ENCODE measurements around the gene TLX2.

The TLX2 gene

DNA sequence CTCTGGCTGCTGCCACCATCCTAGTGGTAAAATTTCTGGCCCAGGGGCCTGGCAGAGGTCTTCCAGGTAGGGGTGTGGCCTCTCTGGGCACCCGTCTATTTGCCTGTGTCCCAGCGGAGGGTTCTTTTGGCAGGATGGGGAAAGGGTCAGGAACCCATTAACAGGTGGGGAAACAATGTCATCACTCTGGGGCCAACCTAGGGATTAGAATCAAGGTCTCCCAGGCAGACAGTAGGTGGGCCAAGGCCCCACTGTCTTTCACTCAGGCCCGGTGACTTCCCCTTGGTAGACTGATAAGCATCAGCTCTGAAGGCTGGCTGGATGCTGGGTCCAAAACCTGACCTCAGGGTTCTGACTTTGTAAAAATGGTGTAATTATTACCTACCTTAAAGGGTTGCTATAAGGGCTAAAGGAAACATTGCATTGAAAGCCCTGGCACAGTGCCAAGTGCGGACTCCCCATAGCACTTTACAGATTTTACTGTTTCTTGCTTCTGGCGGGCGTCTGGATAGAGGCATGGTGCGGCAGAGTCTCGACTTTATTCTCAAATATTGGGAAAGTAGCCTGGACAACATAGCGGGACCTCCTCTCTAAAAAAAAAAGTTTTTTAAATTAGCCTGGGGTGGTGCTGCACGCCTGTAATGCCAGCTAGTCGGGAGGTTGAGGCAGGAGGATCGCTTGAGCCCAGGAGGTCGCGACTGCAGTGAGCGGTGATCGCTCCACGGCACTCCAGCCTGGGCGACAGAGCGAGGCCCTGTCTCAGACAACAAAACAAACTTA lies 17.1 kb upstream of the TLX2 start:
- DNase-seq = no peak

GRCh38 chr2:74497777-74498499 lies 16.3 kb upstream of the TLX2 start:
- peak; percentile 15 to 31 for DNase-seq

GRCh38 chr2:74498500-74499266 lies 15.6 kb upstream of the TLX2 start:
- DNase-seq = peak; percentile 15 to 57

GRCh38 chr2:74499267-74499939 lies 14.8 kb upstream of the TLX2 start, which contains the start of gene LBX2:
LBX2 (minus strand) TSS chr2:74499603; CDS start chr2:74499537, 66 bp downstream.
- no peak for DNase-seq

DNA sequence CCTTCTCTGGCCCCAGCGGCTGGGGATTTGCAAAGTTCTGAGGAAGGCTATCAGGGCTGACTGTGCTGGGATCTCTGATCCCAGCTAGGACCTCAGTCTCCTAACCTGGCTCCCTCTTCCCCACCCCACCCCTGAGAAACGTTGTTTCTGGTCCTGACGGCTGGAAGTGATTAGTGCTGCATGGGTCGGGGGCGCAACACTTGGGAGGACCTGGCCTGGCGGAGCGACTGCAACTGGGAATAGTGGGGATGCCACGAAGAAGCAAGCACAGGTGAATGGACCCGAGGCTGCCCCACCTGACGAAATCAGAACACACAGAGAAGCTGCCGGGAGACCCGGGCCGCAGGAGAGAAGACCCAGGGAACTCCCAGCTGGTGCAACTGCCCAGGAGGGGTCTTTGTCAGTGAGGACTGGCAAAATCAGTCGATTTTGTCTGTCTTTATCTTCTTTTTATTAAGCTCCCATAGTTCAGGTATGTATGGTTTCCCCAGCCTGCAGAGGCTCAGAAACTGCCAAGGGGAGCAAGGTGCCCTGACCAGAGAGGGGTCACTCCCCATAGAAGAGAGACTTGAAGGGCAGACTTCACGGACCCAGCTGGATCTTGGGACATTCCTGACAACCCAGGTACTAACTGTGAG lies 14.2 kb upstream of the TLX2 start:
- DNase-seq = no peak

GRCh38 chr2:74500578-74500946 lies 13.7 kb upstream of the TLX2 start:
- no peak for DNase-seq

GRCh38 chr2:74501335-74502071 lies 12.7 kb upstream of the TLX2 start:
- no peak for DNase-seq

DNA sequence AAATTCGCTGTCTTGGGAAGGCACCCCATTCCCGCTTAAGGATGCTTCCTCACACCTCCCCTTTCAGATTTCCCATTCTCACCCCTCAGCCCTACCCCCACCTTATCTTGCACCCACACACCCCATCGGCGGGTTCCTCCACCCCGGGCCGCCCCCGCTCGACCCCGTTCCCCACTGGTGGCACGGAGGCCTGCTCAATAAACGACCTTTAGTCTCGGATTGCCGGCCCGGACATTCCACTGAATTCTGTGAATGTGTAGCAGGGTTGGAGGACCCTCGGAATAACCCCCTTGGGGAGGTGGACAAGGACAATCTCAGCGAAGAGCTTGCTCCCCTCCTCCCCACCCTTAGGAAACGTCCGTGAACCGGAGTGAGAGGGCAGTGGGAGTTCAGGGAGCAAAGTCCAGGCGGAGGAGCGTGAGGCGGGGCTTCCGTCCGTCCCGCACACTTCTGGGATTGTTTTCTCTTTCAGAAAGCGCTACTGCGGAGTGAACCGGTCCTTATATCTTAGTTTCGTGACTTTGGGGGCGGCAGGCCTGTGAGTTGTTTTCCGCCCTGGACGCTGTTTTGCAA lies 12.0 kb upstream of the TLX2 start:
- peak in 1 of 2 donors; percentile 35 for DNase-seq

- DNase-seq = peak; percentile 70 to 82
These were observed 11.3 kb upstream of the TLX2 start for GRCh38 chr2:74502720-74503505.

DNA sequence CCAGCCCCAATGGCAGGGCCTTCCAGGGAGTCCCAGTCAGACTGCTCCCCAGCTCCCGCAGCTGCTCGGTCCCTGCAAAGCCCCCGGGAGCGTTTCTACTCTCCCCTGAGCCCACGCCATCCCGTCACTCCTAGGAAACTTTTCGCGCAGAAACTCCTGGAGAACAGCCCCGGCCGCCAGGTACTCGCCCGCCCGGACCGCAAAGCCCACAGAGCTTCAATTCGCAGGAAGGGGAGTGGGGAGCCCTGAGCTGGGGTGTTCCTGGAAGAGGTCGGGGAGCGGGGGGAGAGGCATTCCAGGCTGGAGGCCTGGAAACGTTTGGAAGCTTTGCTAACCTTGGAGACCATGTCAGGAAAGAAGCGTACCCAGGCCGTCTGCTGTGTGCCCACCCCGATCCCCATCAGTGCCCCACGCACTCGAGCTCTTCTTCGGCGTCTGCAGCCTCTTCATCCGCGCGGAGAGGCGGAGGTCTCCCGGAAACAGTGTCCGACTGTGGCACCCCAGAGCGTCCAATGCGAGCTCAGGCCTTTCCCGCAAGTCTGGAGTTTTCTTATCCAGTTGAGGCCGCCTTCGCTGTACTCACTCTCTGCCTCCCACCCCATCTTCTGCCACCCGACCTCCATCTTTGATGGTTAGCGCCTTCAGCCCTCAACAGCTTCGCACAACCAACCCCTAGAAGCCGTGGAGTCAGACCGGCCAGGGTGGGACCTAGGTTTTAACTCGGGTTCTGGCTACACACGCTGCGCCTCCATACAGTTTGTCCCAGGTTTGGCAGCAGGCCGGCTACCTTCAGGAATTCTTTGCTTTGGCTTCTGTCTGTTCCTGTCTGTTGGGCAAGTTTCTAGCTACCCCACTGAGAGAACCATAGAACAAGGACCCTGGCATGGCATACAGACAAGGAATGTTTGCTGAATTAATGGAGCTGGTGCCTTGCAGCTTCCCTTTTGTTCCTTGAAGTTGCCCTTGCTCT lies 10.5 kb upstream of the TLX2 start:
- no peak for DNase-seq

DNA sequence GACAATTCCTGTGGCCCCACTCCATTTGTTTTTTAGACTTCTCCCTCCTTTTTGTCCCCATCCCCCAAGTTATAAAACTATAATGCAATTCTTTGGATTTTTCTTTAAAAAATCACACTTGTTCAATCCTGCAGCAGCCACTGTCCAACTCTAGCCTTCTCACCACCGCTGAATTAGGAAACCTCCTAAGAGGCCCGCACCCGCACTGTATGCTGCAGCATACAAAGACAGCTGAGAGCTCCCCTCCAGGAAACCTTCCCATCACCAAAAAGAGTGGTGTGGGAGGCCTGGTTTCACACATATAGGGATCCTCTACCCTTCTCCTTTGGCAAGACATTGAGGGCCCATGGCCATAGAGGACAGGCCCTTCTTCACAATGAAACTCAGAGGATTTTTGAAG lies 9.7 kb upstream of the TLX2 start:
- no peak for DNase-seq

GRCh38 chr2:74505448-74506246 lies 8.6 kb upstream of the TLX2 start:
- no peak for DNase-seq

DNA sequence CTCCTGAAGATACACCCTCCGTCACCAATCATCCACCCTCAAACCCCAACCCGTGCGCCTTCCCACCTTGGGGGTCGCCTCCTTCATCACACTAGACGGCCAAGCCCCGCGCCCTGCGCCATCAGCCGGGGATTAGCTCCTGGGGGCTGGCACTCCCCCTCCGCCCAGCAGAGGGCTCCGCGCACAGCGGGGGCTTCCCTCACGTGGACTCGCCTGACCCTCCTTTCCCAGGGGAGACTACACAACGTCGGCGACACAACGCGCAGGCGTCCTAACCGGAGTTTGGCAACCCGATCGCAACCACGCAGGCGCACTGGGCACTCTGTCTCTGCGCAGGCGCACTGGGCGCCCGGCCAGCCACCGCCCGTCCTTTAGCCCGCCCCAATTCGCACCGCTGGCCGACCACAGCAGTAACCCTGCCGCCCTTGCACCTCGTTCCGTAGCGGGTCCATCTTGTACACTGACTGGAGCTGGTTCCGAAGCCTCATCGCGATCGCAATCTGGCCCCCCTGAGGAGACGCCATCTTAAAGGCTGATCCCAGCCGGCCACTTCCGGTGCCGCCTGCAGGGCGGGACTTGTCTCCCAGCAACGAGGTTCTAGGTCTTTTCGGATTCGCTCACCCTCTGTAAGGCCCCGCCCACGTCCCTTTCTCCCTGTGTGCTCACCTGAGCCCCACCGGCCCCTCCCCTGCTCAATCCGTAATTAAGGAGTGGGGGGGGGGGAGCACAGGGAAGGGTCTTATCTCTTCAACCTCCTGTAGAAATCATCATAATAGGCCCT lies 6.9 kb upstream of the TLX2 start, which contains the start of gene PCGF1:
Gene PCGF1, minus strand, starts transcription at position 551 of the 781 bp plus-strand sequence. Its CDS starts 27 bp downstream, at position 524.
- DNase-seq = peak; percentile 99

DNA sequence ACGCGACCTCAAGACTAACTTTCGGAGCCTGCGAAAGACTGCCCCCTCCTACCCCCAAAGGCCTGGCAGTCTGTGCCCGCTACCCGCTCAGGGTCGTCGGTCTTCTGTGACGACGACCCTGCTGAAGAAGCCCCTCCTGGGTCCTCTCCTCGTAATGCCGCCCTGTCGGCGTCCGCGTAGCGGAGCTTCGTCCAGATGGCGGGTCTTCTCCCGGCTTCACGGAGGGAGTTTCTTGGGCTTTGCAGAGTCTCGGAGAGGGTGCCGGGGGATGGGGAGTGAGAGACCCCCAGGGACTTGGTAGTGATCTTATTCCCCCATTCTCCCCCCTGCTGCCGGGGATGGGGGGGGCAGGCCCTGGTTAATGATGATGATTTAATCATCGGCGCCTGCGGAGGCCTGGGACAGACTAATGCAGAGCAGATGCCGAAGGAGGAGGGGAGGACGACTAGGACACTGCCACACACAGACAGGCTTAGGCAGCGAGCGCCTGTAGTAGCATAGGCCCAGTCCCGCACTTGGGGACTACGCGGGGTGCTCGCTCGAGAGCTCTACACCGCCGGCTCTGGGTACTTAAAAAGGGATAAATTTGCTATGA lies 6.2 kb upstream of the TLX2 start:
- no peak for DNase-seq

- DNase-seq = no peak
These were observed 4.0 kb upstream of the TLX2 start for GRCh38 chr2:74510272-74510671.

- no peak for DNase-seq
These were observed 2.9 kb upstream of the TLX2 start for GRCh38 chr2:74511104-74511989.

Measured in inflammatory macrophage (primary cell).